NCI-H510A treated with DMSO at 0.1 percent for 48 hours (cell line): ENCODE results near the gene BTLA.
"Not testable (repeated sequence)": the region's sequence is repeated elsewhere in the genome, so short reads cannot be mapped to it uniquely, and the experiment has no call there.

Experiments
- DNase-seq: peaks from one replicate; lab custom pipeline; 2025; lab: John Stamatoyannopoulos, UW

BTLA gene, protein sequence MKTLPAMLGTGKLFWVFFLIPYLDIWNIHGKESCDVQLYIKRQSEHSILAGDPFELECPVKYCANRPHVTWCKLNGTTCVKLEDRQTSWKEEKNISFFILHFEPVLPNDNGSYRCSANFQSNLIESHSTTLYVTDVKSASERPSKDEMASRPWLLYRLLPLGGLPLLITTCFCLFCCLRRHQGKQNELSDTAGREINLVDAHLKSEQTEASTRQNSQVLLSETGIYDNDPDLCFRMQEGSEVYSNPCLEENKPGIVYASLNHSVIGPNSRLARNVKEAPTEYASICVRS

DNA sequence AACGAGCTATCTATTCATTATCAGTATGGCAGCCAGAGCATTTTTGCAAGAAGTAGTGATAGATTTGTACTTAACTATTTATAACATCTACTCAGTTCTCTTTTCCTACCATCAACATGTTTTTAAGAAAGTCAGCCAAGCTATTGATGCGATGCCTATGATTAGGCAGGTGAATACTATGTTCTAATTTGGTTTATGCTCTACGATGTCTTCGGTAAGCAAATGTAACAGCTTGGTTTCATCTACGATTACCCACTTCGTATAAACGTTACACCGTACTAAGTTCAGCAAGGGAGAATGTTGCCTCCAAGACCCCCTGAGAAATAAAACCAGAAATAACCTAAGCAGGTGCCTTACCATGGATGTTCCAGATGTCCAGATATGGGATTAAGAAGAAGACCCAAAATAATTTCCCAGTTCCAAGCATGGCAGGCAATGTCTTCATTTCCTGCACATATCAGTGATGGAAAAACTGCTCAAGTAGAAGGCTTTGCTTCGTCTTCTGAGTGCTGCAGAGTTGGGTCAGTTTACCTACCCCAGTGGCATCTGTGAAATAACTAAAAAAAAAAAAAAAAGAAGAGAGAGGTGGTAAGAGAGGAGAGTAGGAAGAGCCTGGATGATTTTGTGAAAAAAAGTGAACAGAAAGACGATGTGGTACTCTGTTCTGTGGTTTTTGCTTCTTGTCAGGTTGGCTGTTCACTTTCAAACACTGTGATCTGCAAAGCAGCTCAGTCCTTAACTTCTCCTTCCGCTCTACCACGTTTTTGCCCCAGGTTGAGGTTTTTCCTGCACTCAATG is at the start of gene BTLA:
BTLA (minus strand) TSS at position 559 of the 798 bp plus-strand sequence; CDS start at position 445, 114 bp downstream.
- no peak for DNase-seq

DNA sequence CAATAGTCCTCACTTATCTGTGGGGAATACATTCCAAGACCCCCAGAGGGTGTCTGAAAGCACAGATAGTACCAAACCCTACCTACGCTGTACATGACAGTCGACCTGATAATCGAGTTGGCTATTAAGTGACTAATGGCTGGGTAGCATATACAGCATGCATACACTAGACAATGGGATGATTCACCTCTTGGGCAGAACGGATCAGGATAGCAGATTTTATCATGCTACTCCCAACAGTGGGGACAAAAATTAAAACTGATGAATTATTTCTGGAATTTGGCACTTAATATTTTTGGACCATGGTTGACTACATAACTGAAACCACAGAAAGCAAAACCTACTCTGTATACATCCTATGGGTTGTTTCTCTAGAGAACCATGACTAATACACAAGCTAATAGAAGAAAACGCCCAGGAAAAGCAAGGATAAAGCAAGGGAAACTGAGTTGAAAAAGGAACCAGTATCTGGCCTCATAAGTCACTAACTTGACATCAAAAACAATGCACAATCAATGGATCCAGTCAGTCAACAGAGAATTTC is 47.0 kb upstream of the BTLA start:
- DNase-seq: no peak

GRCh38 chr3:112539825-112540650 is 40.8 kb upstream of the BTLA start:
- DNase-seq: no peak

- no peak for DNase-seq
These were observed 32.1 kb upstream of the BTLA start for GRCh38 chr3:112531358-112531781.

DNA sequence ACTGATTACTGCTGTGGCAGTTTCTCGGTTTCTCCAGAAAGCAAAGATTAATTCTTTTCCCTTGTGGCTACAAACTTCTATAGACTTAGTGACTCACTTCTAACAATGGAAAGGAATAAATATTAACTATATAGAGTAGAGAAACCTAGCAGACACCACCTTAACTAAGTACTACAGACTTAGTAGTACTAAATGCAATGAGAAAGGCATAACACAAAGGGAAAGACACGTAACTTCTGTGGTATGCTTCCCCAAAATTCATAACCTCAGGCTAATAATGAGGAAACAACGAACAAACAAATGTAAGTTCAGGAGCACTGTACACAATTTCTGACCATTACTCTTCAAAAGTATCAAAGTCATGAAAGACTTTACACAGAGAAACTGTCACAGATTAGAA is 31.3 kb upstream of the BTLA start:
- DNase-seq: no peak

- not testable (repeated sequence) for DNase-seq
These were observed 24.9 kb upstream of the BTLA start for GRCh38 chr3:112524127-112524526.

DNA sequence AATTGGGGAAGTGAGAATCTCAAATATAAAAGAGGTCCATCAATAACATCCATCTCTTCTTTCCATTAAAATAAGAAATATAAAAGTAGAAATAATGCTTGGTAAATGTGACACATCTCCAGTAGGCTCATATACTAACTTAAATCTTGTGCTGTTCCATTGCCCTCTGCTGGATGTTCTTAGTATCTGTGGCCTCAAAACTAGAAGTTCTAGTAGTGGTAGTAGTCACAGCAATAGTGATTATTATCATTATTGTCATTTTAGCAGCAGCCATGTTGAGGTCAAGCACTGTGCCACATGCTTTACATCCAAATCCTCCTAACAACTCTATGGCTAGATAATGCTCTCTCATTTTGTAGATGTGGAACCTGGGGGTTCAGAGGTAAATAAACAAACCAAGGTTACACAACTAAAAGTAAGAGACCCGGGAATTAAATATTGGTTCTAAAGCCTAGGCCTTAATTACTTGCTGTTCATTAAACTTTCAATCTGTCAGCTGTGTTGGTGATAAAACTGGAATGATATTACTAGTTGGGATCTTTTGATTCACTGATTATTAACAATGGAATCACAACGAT is 20.2 kb upstream of the BTLA start:
- peak; percentile 52 for DNase-seq

DNA sequence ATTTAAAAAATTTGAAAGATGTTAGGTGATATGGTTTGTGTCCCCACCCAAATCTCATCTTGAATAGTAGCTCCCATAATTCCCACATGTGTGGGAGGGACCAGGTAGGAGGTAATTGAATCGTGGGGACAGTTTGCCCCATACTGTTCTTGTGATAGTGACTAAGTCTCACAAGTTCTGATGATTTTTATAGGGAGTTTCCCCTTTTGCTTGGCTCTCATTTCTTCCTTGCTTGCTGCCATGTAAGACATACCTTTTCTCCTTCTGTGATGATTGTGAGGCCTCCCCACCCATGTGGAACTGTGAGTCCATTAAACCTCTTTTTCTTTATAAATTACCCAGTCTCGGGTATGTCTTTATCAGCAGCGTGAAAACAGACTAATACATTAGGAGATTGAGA is 19.7 kb upstream of the BTLA start:
- not testable (repeated sequence) for DNase-seq

DNA sequence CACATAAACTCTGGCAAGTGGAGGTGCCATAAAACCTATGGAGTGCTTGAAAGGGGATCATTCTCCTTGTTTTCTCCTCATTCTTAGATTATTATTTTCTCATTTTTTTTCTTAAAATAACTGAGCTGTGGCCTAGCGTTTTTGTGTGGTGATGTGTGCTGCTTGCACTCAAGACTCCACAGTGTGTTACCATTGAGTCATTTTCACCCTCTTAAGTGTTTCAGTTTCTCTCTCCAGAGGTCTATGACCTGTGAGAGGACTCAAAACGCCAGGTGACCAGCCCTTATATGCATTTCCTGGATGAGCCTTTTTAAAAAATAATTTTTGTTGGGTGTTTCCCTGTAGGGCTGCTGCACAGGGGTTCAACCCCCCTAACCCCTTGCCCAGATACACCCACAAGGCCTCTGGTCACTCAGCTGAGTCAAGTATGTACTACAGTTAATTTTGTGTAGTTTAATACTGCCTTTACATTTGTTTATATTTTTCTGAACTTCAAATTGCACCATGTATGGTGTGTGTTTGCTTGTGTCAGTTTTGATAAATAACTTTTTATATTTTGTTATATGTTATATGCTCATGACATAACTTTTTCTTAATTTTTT is 15.4 kb upstream of the BTLA start:
- no peak for DNase-seq

DNA sequence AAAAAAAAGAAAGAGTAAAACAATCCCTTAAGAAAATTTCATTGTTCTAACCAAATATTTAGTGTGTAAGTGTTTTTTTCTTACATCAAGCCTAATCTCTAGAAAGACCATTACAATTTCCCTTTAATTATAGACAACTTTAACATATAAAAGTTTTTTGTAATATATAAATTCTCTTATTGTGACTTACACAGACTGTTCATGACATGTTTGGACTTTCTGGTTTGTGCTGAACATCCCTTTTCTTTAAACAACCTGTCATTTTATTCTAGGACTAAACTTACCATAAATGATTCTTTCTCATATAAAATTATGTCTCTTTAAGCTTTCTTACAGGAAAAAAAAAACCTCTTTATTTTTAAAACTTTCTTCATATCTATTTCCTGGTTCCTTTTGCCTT is 13.0 kb upstream of the BTLA start:
- no peak for DNase-seq

DNA sequence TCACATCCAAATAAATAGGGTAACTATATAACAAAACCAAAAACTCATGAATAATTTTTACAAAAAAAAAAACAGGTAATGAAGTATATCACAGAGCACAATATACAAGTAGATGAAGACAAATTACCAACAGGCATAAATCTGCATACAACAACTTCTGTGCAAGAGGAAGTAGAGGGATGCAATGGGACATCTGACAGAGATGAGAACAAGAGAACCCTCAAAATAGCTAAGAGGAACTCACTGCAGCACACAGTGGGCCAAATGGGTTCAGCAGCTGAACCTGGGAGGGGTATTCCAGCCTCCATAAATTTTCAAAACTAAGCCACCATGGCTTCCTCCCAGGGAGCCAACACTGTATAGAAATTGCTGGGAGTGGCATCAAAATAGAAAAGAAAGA is 9.6 kb upstream of the BTLA start:
- DNase-seq: no peak

DNA sequence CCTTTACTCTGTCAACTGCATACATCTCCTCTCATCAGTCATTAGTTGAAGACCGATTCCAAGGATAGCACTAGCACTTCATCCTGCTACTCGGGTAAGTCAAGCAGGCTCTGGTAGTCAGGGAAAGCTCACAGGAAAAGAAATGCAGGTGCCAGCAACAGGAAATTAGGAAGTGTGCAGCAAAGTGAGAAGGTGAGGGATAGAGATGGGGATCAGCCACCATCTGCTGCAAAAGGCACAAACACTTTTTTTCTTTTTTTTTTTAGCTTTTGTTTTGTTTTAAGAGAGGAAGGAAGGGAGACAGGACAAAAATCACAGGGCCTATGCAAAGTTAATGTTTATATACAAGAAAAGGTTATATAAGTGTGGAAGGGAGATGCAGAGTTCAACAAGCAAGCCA is 9.0 kb upstream of the BTLA start:
- no peak for DNase-seq

GRCh38 chr3:112505907-112506306 is 6.6 kb upstream of the BTLA start:
- DNase-seq: no peak

DNA sequence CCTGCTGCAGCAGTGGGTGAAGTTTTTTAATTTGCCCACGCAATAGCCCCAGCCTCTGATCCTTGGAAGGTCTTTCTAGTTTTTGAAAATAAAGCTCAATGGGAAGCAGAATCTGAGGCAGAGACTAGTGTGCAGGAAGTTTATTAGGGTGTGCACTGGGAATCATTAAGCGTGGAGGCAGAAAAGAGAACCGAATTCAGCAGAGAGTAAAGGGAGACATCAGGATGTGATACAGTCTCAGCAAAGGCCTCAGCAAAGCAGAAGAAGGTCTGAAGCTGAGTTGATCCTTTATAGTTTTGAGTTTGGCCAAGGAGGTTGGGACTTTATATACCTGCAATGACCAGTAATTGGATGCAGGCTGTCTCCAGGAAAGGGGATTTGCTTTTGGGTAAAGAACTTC is 4.9 kb upstream of the BTLA start:
- no peak for DNase-seq

GRCh38 chr3:112503304-112503972 is 4.2 kb upstream of the BTLA start:
- no peak for DNase-seq

- DNase-seq: no peak
These were observed 1.3 kb upstream of the BTLA start for GRCh38 chr3:112500621-112501020.

DNA sequence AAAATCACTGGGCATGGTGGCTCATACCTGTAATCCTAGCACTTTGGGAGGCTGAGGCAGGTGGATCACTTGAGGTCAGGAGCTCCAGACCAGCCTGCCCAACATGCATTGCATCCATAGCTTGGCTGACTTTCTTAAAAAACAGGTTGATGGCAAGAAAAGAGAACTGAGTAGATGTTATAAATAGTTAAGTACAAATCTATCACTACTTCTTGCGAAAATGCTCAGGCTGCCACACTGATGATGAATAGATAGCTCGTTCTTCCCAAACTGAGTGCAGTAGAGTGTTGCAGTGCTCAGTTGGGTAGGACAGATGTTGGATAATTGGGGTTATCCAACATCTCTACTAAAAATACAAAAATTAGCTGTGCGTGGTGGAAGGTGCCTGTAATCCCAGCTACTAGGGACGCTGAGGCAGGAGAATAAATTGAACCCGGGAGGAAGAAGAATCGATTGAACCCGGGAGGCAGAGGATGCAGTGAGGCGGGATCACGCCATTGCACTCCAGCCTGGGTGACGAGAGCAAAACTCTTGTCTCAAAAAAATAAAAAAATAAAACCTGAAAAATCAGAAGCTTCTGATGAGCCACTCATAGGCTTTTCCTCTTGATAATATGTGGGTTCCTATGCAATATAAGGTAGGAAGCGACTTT is 1.2 kb downstream of the BTLA start:
- no peak for DNase-seq

DNA sequence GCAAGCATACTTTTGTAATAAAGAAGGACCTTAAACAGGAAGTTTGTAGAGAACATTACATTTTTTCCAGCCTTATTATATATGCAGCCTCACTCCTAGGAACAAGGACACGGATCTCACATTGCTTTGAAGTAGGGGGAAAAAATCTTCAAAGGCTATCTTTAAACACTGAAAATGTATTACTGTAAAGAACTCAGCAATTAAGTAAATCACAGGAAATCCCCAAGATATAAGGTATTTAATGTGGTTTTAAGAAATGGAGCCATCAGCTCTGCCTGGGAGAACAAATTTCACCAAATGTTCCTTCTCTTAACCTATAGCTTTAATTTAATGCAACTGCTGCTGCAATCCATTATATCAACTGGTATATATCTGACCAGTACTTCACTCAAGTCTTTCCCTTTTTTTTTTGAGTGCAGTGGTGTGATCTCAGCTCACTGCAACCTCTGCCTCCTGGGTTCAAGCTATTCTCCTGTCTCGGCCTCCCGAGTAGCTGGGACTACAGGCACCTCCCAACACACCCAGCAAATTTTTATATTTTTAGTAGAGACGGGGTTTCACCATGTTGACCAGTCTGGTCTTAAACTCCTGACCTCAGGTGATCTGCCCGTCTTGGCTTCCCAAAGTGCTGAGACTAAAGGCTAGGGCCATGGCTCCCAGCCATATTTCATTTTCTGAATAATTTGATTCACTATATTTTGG is 2.8 kb downstream of the BTLA start:
- no peak for DNase-seq

- DNase-seq: not testable (repeated sequence)
These were observed 4.9 kb downstream of the BTLA start for GRCh38 chr3:112494448-112494767.

DNA sequence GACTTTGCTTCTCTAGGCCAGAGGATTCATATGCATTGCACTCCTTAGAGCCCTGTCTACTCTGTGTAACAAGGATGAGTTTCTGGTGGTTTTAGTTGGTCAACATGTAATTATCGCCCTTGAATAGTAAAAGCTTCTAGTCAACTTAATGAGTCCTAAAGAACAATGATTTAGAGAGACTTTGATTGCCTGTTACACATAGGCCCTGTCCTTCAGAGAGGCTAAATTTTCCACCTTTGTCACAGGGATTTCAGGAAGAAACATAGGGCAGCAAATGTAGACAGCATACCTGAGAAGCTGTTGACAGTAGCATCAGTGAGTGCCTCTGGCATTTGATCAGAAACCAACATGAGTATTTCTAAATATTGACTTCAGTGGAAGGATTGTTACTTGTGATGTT is 7.1 kb downstream of the BTLA start:
- DNase-seq: no peak
